ENCODE measurements around the gene TMEM259.

DNA sequence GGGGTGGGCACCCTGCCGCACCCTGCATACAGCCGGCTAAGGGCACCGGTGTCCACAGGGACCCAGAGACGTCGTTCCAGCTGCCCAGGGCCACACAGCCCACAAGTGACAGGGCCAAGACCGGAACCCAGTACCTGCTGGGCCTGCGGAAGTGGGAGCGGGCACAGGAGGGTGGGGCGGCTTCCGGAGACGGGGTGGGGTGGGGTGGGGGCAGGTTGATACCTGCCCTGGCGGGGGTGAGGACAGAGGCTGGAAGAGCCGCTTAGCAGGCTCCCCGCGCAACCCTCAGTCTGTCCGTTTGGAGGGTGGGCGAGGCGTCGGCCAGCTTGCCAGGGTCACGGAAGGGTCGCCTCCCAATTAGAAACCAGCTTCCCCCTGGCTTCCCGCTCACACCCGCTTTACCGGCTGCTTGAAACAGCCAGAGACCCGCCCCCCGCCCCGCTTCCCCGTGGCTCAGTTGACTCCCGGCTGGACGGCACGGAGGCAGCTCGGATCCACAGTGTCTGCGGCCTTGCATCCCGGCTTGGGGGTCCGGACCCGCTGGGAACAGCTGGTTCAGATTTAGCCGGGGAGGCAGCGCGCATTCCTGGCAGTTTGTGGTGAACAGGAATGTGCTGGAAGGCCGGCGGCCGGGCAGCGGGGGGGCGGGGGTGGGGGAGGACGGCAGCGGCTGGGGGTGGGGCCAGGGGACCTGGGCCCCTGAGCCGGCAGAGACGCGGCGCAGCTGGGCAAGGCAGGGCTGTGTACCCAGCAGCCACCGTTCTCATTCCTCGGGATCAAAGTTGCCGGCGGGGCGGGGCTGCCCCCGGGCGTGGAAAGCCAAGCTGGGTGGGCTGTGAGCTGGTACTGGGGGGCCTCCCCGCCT is 7.4 kb upstream of the TMEM259 start:
- TF ChIP-seq, protein P1, sequence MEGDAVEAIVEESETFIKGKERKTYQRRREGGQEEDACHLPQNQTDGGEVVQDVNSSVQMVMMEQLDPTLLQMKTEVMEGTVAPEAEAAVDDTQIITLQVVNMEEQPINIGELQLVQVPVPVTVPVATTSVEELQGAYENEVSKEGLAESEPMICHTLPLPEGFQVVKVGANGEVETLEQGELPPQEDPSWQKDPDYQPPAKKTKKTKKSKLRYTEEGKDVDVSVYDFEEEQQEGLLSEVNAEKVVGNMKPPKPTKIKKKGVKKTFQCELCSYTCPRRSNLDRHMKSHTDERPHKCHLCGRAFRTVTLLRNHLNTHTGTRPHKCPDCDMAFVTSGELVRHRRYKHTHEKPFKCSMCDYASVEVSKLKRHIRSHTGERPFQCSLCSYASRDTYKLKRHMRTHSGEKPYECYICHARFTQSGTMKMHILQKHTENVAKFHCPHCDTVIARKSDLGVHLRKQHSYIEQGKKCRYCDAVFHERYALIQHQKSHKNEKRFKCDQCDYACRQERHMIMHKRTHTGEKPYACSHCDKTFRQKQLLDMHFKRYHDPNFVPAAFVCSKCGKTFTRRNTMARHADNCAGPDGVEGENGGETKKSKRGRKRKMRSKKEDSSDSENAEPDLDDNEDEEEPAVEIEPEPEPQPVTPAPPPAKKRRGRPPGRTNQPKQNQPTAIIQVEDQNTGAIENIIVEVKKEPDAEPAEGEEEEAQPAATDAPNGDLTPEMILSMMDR (IDR thresholded peaks at IDR 0.05): no peak
- no peak for TF ChIP-seq EZH2 (IDR thresholded peaks at IDR 0.05; ENCODE audit: borderline replicate concordance, insufficient read depth, low read depth, low read length, poor library complexity, severe bottlenecking)
